GM12878 (cell line): ENCODE measurements around the gene SPOP. TPM values are rescaled to one million over a fixed set of nuclear protein-coding genes. Genes with fewer than 3 reads are reported as not detected.
A peak's percentile ranks its signal among the peaks of the same experiment; 100 is the strongest.

Experiments used
- ATAC-seq: fragments of 200-7000 bp; cut with Tn5 transposase; 3 replicates; pipeline ENCODE4 v1.9.1; 2020; ENCODE audit warnings: mild to moderate bottlenecking, moderate library complexity
- BruUV-seq: library from RNA; stranded (reverse); fragments of 400-500 nt; replicated peaks from 2 replicates; lab custom pipeline; 2021; lab: Mats Ljungman, UMichigan
- CTCF ChIA-PET: fragments of 300-600 bp; sonication (Branson Sonifier 250); formaldehyde crosslinking; extraction: SDS; loops from one replicate; lab custom pipeline; 2021; ENCODE audit warnings: inconsistent platforms; lab: Yijun Ruan, JAX
- POLR2A ChIA-PET: fragments of 350-600 bp; formaldehyde crosslinking; extraction: SDS; loops from one replicate; lab custom pipeline; 2021; ENCODE audit warnings: inconsistent platforms; lab: Charles Lee
- RAD21 ChIA-PET: fragments of 300-600 bp; sonication (Branson Sonifier 250); formaldehyde crosslinking; loops from one replicate; lab custom pipeline; 2023; ENCODE audit warnings: antibody characterized with exemption; ENCODE audit not compliant: unreplicated experiment; lab: Charles Lee
- SMC1A ChIA-PET: fragments of 300-600 bp; sonication (Branson Sonifier 250); formaldehyde crosslinking; loops from one replicate; lab custom pipeline; 2023; ENCODE audit not compliant: unreplicated experiment, uncharacterized antibody; lab: Charles Lee
- DNase-seq: peaks from one replicate; pipeline ENCODE4 v3.0.0-alpha.2; 2011; ENCODE audit warnings: low read depth, low spot score
- FAIRE-seq: peaks from 3 replicates; lab custom pipeline; 2011; peaks lifted over from hg19 to GRCh38; lab: Jason Lieb, UNC
- H2AFZ ChIP-seq: 2 replicates; pipeline ENCODE4 v1.6.0; 2011; ENCODE audit warnings: low read depth, low read length, control low read depth; ENCODE audit not compliant: control insufficient read depth
- H3K27ac ChIP-seq: 2 replicates; pipeline ENCODE4 v1.5.1; 2011; ENCODE audit warnings: control low read depth; ENCODE audit not compliant: control insufficient read depth, insufficient read depth
- H3K27me3 ChIP-seq, 2 experiments: replicated peaks in 1 of 2; 2 replicates each; pipeline versions ENCODE4 v1.6.0 to v1.6.1; 2011; ENCODE audit warnings: low read length in 1 of 2; ENCODE audit not compliant: control insufficient read depth in 2 of 2, insufficient read depth in 2 of 2
- H3K36me3 ChIP-seq, 2 experiments: 2 replicates each; pipeline ENCODE4 v1.5.1; 2011; ENCODE audit warnings: low read length in 1 of 2; ENCODE audit not compliant: control insufficient read depth in 2 of 2, insufficient read depth in 2 of 2
- H3K4me1 ChIP-seq: 2 replicates; pipeline ENCODE4 v1.6.1; 2011; ENCODE audit warnings: mild to moderate bottlenecking, low read length, moderate library complexity, mixed read lengths; ENCODE audit not compliant: control insufficient read depth, insufficient read depth
- H3K4me2 ChIP-seq: 2 replicates; pipeline ENCODE4 v1.6.0; 2011; ENCODE audit warnings: control low read depth; ENCODE audit not compliant: control insufficient read depth, insufficient read depth
- H3K4me3 ChIP-seq: fragments of 200-600 bp; sonication (generic); 2 replicates; pipeline ENCODE4 v1.5.1; 2016
- H3K79me2 ChIP-seq: 2 replicates; pipeline ENCODE4 v1.6.0; 2011; ENCODE audit warnings: low read length; ENCODE audit not compliant: control insufficient read depth, insufficient read depth
- H3K9ac ChIP-seq: 2 replicates; pipeline ENCODE4 v1.8.0; 2011; ENCODE audit warnings: low read length, control low read depth, mixed read lengths; ENCODE audit not compliant: control insufficient read depth, insufficient read depth
- H3K9me3 ChIP-seq: replicated peaks from 3 replicates; pipeline ENCODE4 v1.5.1; 2011; ENCODE audit warnings: mild to moderate bottlenecking, low read length; ENCODE audit not compliant: control insufficient read depth, insufficient read depth
- H4K20me1 ChIP-seq: 2 replicates; pipeline ENCODE4 v1.6.0; 2011; ENCODE audit not compliant: control insufficient read depth, insufficient read depth
- PAX5 ChIP-seq: IDR thresholded peaks from 2 replicates; pipeline ENCODE4 v1.6.1; 2011; ENCODE audit warnings: low read depth, low read length, borderline replicate concordance
- SUZ12 ChIP-seq: fragments of 200-600 bp; sonication (generic); IDR thresholded peaks from one replicate; pipeline ENCODE4 v1.6.1; 2018; ENCODE audit warnings: antibody characterized with exemption, mild to moderate bottlenecking; ENCODE audit not compliant: unreplicated experiment
- ZNF24 ChIP-seq: fragments of 450-650 bp; IDR thresholded peaks from 2 replicates; pipeline ENCODE4 v1.6.1; 2017; ENCODE audit warnings: antibody characterized with exemption, mild to moderate bottlenecking
- WGBS: methylation state at CpG from one replicate; pipeline ENCODE4 v1.1.6; 2016; ENCODE audit warnings: low lambda C conversion rate; ENCODE audit not compliant: insufficient replicate concordance, insufficient coverage; ENCODE audit errors: missing lambda C conversion rate; 5-methylcytosine and 5-hydroxymethylcytosine counted together
- in situ Hi-C: fragments of 300-500 bp; cut with MboI; formaldehyde crosslinking; loops from 9 replicates; pipeline ENCODE4 v1.14.3; 2018; ENCODE audit warnings: mixed read lengths
- intact Hi-C: fragments of 100-400 bp; cut with micrococcal nuclease; formaldehyde crosslinking; loops from one replicate; pipeline ENCODE4 v1.14.2; 2022; ENCODE audit not compliant: unreplicated experiment
- polyA plus RNA-seq, 11 experiments: library from polyadenylated mRNA; depleted of rRNA in 4 of 11; unstranded in 6 of 11; stranded (reverse) in 5 of 11; fragments of >200 nt; fragmentation: Nextera tagmentation in 4 of 11; fragmentation: Illumina TruSeq in 1 of 11; extraction: Ambion mirVana in 4 of 11; extraction: Trizol in 1 of 11; gene quantifications; 1 replicate in 1 of 11; 2 replicates in 10 of 11; pipeline versions ENCODE4 v1.2.1 to v1.2.3, GENCODE V29; 2011 to 2016; ENCODE audit warnings: inconsistent platforms in 2 of 11, missing spikeins in 2 of 11, low read depth in 1 of 11
- total RNA-seq, 4 experiments: library from RNA; depleted of rRNA in 3 of 4; stranded (reverse); fragments of >200 nt in 3 of 4; fragmentation: Illumina TruSeq in 1 of 4; extraction: Trizol in 1 of 4; gene quantifications; 2 replicates each; pipeline versions ENCODE4 v1.2.1 to v1.2.3, GENCODE V29; 2013 to 2021
- TF ChIP-seq, protein P1 (sequence below), 3 experiments: IDR thresholded peaks in 2 of 3; conservative IDR thresholded peaks in 1 of 3; 2 replicates each; pipeline ENCODE4 v1.5.1; 2011; ENCODE audit warnings: low read depth in 3 of 3, low read length in 3 of 3, mild to moderate bottlenecking in 3 of 3, control low read depth in 2 of 3, moderate library complexity in 2 of 3, inconsistent platforms in 1 of 3, mixed read lengths in 1 of 3; ENCODE audit not compliant: control insufficient read depth in 2 of 3, insufficient read depth in 1 of 3; ENCODE audit errors: extremely low read depth in 1 of 3

Gene SPOP
- total and polyA plus RNA-seq, 10 of the 15 experiments (the other 5 are each of a cell fraction or from before 2014, with no cell fraction given), result 35.1 to 80.4 (median 44.7) TPM

DNA sequence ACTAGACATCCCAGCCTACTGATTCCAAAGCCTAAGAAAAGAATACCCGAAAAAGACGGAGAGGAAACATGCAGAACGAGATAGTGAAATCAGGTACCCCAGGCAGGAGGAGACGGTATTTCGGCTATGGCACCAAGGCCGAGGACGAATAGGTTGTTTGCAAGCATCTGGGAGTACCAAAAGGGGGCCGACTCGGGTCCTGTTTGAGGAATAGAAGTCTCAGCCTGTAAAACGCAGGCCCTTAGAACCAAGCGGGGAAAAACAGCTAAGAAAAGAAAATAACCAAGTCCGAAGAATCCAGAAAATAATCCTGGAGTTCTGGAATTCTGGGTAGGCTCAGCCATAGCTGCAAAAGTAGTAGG, 29.3 kb upstream of the SPOP start:
- SMC1A ChIA-PET, result interaction anchor here (0.8 to 4.3 kb wide), 14 partner anchors 11 to 141 kb away, joined by 3 to 38 read pairs (median 17); partner anchors contain the start of genes FAM117A and KAT7
- H3K4me2 ChIP-seq, result peak overlapping the region; percentile 75
- no peak for FAIRE-seq
- H3K9me3 ChIP-seq, result no peaks in the 10 kb centered on the region
- peak overlapping the region; percentile 98 for H3K27ac ChIP-seq
- peak; percentile 17; the same call in 1 of the 3 replicates for ATAC-seq
- H3K9ac ChIP-seq, result peak overlapping the region; percentile 95
- 4% methylated on average over 12 of the region's 12 CpGs for WGBS
- TF ChIP-seq SUZ12 (no peak), ZNF24 (no peak), PAX5 (no peak)
- TF ChIP-seq, protein P1, sequence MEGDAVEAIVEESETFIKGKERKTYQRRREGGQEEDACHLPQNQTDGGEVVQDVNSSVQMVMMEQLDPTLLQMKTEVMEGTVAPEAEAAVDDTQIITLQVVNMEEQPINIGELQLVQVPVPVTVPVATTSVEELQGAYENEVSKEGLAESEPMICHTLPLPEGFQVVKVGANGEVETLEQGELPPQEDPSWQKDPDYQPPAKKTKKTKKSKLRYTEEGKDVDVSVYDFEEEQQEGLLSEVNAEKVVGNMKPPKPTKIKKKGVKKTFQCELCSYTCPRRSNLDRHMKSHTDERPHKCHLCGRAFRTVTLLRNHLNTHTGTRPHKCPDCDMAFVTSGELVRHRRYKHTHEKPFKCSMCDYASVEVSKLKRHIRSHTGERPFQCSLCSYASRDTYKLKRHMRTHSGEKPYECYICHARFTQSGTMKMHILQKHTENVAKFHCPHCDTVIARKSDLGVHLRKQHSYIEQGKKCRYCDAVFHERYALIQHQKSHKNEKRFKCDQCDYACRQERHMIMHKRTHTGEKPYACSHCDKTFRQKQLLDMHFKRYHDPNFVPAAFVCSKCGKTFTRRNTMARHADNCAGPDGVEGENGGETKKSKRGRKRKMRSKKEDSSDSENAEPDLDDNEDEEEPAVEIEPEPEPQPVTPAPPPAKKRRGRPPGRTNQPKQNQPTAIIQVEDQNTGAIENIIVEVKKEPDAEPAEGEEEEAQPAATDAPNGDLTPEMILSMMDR (IDR thresholded peaks at IDR 0.05 in 2 of 3, conservative IDR thresholded peaks at IDR 0.05 in 1 of 3; ENCODE audit: control insufficient read depth in 2 of 3, extremely low read depth in 1 of 3, insufficient read depth in 1 of 3, low read depth in 3 of 3, low read length in 3 of 3), result peak in 2 of 3 experiments; percentile 12 to 22; a peak in 2 of 6 replicates
- intact Hi-C loops (loop anchor here (5.0 to 10.0 kb wide), 3 partner anchors 55 to 288 kb away; partner anchors contain the start of genes DLX3 and FAM117A), in situ Hi-C loops (loop anchor here (5.0 to 10.0 kb wide), 2 partner anchors 80 to 288 kb away; partner anchors contain the start of genes DLX3 and KAT7)
- H4K20me1 ChIP-seq, result no peaks in the 10 kb centered on the region
- H3K27me3 ChIP-seq, result no peaks in the 10 kb centered on the region
- no TSS peak for BruUV-seq
- POLR2A ChIA-PET, result interaction anchor here (0.9 to 2.6 kb wide), 8 partner anchors 9 to 81 kb away, joined by 3 to 12 read pairs (median 5); partner anchors contain the start of genes FAM117A and KAT7
- CTCF ChIA-PET, result interaction anchor here (0.6 to 5.6 kb wide), 22 partner anchors 10 to 297 kb away, joined by 3 to 71 read pairs (median 8); partner anchors contain the start of genes FAM117A, KAT7 and PHB1
- H3K79me2 ChIP-seq, result peaks cover 12% of the 10 kb centered on the region
- RAD21 ChIA-PET, result interaction anchor here (0.6 to 3.0 kb wide), 16 partner anchors 9 to 150 kb away, joined by 3 to 26 read pairs (median 5); partner anchors contain the start of genes FAM117A and KAT7
- peak overlapping the region; percentile 91 for H3K4me3 ChIP-seq
- peak overlapping the region; percentile 94 for H2AFZ ChIP-seq
- H3K36me3 ChIP-seq, result peaks cover 8 to 13% of the 10 kb centered on the region in 2 experiments; a peak in 3 of 4 replicates
- no peak for DNase-seq
- 0 out of 2 replicates have a peak, but pooled peaks cover 3% of the 10 kb centered on the region for H3K4me1 ChIP-seq
